A673 (cell line): ENCODE data around the gene SMAP2.

ENCODE experiments used
- CTCF ChIP-seq: fragments of 300-800, 200-600 bp; sonication (generic); conservative IDR thresholded peaks from 2 replicates; pipeline ENCODE4 v1.5.1; 2017; ENCODE audit warnings: low read depth, mild to moderate bottlenecking, antibody characterized with exemption, low read length, moderate library complexity, mixed read lengths
- EZH2 ChIP-seq: fragments of 200-600 bp; sonication (generic); IDR thresholded peaks from 2 replicates; pipeline ENCODE4 v1.6.1; 2017; ENCODE audit warnings: borderline replicate concordance, low read depth, mild to moderate bottlenecking, mixed read lengths, antibody characterized with exemption, low read length; ENCODE audit not compliant: poor library complexity, severe bottlenecking

- TF ChIP-seq CTCF = no peak
- no peak for TF ChIP-seq EZH2
Measured at GRCh38 chr1:40353082-40353481, 20.4 kb upstream of the SMAP2 start.
